GDM1 (cell line): Measurements from ENCODE around the gene UNC45B.
"Not testable (repeated sequence)": the region's sequence is repeated elsewhere in the genome, so short reads cannot be mapped to it uniquely, and the experiment has no call there.

Experiments used
- DNase-seq: peaks from one replicate; lab custom pipeline; 2025; lab: John Stamatoyannopoulos, UW

The UNC45B gene

DNA sequence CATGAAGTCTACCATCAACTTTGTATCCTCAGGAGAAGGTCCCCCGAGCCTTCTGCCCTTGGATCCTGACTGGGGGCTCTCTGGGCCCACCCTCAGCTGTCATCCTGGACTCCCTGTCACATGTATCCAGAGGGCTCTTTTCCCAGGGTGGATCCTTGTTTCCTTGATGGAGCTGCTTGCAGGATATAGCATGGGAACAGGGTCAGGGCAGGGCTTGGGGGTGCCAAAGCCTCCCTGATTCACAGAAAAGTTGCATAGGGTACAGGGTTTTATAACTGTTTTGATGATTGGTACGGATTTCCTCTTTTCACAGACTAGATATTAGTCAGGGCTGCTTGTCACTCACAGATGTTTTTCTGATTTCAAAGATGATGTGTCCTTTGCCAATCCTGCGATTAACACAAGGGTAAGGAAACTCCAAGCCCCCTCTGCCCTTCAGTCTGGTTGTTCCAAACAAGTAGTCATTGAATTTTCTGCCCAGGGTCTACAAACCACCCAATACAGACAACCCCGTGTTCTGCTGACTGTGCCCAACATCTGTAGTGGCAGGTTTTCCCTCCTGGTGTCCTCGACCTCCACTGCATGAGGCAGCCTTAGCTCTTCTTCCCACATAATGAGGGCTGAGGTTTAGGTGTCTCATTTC lies 67.1 kb downstream of the UNC45B start:
- no peak for DNase-seq

DNA sequence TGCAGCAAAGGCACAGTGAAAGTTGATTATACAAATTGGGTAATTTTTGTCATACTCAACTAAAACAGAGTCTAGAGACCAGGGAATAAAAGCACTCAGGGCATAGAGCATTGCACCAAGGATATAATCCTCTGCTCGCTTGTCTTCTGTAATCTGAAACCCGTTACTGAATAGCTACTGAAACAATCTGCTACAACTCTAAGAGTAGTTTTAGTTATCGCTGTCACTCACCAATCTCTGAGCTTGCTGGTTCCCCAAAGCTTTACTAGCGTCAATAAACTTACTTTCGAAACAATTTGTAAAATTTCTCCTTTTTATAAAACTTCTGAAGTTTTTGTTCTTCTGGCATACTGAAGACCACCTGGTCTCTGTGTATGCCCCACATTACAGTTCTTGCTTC lies 69.5 kb downstream of the UNC45B start:
- DNase-seq = no peak

DNA sequence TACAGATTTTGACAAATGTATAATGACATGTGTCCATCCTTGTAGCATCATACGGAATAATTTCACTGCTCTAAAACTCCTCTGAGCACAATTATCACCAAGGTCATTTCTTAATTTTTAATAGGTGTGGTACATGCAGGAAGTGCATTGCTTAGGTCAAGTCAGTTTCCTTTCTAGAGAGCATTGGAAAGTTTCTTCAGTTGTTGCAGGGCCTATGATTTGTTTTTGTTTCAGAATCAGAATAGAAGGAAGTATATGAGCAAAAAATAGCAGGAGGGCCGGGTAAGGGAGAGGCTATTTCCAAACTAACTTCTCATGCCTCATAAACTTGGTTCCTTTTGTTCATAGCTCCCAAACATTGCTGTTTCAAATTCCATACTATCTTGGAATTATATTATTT lies 71.3 kb downstream of the UNC45B start:
- DNase-seq = no peak

DNA sequence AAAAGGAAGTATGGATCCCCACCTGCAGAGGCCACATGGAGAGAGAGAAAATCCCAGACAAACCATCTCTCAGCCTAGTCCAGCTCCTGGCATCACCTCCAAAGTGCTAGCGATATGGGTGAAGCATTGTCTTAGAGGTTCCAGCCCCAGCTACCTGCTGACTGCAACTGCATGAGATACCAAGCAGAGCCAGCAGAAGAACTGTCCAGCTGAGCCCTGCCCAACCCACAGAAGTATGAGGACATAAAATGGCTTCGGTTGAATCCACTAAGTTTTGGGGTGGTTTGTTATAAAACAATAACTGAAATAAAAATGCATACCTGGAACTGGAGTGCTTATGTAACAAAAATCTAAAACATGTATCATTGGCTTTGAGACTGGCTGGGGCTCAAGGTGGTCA lies 74.8 kb downstream of the UNC45B start:
- DNase-seq = no peak

DNA sequence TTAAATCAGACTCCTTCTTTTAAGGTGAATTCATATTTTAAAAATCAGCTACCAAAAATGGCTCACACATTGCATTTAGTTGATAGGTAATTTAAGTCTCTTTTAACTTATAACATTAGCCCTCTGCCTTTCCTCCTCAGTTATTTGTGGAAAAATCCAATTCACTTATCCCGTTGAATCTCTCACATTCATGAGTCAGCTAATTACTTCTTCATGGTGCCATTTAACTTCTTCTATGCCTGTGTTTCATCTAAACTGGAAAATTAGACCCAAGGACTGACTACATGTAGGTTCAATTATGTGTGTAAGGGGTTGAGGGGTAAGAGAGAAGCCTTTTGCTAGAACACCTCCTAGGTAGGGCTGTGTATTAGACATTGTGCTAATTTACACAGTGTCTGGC lies 76.8 kb downstream of the UNC45B start:
- no peak for DNase-seq

DNA sequence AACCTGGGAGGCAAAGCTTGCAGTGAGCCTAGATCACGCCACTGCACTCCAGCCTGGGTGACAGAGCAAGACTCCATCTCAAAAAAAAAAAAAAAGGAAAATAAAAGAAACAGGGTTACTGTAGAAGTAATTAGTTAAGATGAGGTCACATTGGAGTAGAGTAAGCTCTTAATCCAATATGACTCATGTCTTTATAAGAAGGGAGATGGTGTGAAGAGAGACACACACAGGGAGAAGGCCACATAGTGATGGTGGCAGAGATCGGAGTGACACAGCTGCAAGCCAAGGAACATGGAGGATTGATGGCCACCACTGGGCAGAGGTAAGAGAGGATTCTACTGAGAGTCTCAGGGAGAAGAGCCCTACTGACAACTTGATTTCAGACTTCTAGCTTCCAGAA lies 79.9 kb downstream of the UNC45B start:
- DNase-seq = no peak

DNA sequence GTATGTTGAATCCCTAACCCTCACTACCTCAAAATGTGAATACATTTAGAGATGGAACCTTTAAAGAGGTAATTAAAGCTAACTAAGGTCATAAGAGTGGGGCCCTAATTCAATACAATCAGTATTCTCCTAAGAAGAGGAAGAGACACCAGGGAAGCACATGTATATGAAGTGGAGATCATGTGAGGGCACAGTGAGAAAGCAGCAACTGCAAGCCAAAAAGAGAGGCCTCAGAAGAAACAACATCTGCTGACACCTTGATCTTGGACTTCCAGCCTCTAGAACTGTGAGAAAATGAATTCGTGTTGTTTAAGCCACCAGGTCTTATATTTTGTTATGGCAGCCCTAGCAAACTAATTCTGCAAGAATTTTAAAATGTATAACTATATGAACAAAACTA lies 82.0 kb downstream of the UNC45B start:
- DNase-seq = no peak

DNA sequence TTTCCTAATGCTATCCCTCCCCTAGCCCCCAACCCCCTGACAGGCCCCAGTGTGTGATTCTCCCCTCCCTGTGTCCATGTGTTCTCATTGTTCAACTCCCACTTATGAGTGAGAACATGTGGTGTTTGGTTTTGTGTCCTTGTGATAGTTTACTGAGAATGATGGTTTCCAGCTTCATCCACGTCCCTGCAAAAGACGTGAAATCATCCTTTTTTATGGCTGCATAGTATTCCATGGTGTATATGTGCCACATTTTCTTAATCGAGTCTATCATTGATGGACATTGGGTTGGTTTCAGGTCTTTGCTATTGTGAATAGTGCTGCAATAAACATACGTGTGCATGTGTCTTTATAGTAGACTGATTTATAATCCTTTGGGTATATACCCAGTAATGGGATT lies 86.7 kb downstream of the UNC45B start:
- not testable (repeated sequence) for DNase-seq

DNA sequence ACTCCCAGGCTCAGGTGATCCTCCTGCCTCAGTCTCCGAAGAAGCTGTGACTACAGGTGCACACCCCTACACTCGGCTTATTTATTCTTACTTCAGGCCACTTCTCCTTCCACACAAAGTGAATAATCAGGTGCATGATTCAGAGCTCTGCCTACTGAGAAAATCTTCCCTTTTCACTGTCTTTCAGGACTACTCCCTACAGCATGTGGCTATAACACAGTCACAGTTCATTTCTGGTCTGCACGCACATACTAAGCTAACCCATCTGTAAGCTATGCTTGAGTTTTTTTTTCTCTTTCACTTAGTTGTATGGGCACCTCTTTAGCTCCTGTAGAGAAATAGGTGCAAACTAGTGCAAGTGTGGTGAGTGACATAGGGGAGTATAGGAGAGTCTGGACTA lies 87.7 kb downstream of the UNC45B start:
- no peak for DNase-seq

DNA sequence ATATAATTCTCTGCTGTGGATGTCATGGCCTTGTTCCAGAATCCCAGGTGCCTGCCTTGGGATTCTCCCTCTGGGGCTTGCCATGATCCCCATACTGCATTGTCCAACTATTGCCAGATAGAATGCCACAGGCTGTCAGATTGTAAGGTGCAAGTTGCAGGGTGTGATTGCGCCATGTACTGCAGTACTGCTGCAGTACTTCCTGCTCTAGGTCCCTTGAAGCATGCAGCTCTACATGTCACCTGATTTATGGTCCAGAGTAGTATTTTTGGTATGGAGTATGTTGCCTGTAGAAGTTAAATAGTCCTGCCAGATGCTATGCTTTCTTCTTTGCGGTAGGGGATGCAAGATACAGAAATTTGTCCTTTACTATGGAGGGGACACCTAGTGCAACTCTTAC lies 88.3 kb downstream of the UNC45B start:
- DNase-seq = no peak

DNA sequence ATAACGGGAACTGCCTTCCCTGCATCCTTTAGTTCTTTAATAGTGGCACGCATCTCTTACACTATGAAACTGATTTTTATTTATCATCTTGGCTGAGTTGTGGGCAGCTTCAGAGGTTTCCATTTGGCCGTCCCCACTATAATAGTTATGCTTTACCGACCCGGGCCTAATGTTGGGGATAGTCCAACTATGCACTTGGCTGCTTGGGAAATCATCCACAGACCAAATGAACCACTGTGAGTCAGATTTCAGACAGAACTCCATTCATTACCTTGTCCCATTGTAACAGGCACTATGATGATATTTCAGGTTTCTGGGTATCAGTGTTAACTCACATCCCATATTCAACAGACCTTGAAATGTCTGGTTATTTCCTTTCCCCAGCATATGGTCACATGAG lies 89.2 kb downstream of the UNC45B start:
- DNase-seq = no peak

DNA sequence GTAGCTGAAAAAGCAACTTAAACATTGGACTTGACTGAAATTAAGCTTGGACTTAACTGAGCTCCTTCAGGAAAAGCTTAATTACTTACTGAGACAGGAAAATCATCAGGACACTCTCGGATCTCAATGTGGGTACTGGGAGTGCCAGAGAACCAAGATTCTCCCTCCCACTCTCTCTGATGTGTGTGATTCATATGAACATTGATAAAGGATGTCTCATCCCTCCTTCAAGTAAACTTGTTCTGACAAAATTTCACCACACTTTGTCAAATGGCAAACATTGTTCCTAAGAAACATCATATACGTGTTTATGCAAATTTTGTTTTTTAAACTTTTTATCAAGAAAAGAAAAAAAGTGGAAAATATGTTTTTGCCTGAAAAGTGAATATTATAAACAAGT lies 91.2 kb downstream of the UNC45B start:
- no peak for DNase-seq
